A673 (cell line): ENCODE results near the gene PRSS53. TPM values are rescaled to one million over a fixed set of nuclear protein-coding genes. Genes with fewer than 3 reads are reported as not detected.
A peak's percentile ranks its signal among the peaks of the same experiment; 100 is the strongest.

ENCODE experiments used
- BruUV-seq: library from RNA; stranded (reverse); fragments of 400-500 nt; replicated peaks from 2 replicates; lab custom pipeline; 2021; lab: Mats Ljungman, UMichigan
- CTCF ChIA-PET: fragments of 300-600 bp; sonication (Branson Sonifier 250); formaldehyde crosslinking; loops from one replicate; lab custom pipeline; 2022; ENCODE audit warnings: antibody characterized with exemption; lab: Charles Lee
- POLR2A ChIA-PET: fragments of 300-600 bp; sonication (Branson Sonifier 250); formaldehyde crosslinking; loops from one replicate; lab custom pipeline; 2022; ENCODE audit warnings: antibody characterized with exemption; ENCODE audit not compliant: low non-redundant PET; lab: Charles Lee
- DNase-seq: peaks from one replicate; pipeline ENCODE4 v3.0.0-alpha.2; 2015; ENCODE audit warnings: low spot score
- H3K27ac ChIP-seq: fragments of 200-600 bp; sonication (generic); 2 replicates; pipeline ENCODE4 v1.5.1; 2016; ENCODE audit warnings: mixed run types, low read depth, mild to moderate bottlenecking, mixed read lengths, antibody characterized with exemption, low read length; ENCODE audit not compliant: poor library complexity, severe bottlenecking
- H3K27me3 ChIP-seq: fragments of 200-600 bp; sonication (generic); replicated peaks from 2 replicates; pipeline ENCODE4 v1.6.1; 2017; ENCODE audit warnings: mixed run types, low read depth, mild to moderate bottlenecking, mixed read lengths, antibody characterized with exemption, low read length; ENCODE audit not compliant: insufficient read depth, poor library complexity
- H3K36me3 ChIP-seq: fragments of 200-600 bp; sonication (generic); 2 replicates; pipeline ENCODE4 v1.6.1; 2016; ENCODE audit warnings: mixed run types, mild to moderate bottlenecking, mixed read lengths, antibody characterized with exemption, low read length; ENCODE audit not compliant: insufficient read depth, poor library complexity, severe bottlenecking
- H3K4me1 ChIP-seq: fragments of 200-600 bp; sonication (generic); 2 replicates; pipeline ENCODE4 v1.6.1; 2017; ENCODE audit warnings: mixed run types, mild to moderate bottlenecking, mixed read lengths, antibody characterized with exemption, low read length; ENCODE audit not compliant: insufficient read depth, poor library complexity, severe bottlenecking
- H3K4me3 ChIP-seq: fragments of 200-600 bp; sonication (generic); 2 replicates; pipeline ENCODE4 v1.5.1; 2016; ENCODE audit warnings: low read depth, mixed run types, mild to moderate bottlenecking, mixed read lengths, low read length; ENCODE audit not compliant: poor library complexity, severe bottlenecking
- H3K9me3 ChIP-seq: fragments of 200-600 bp; sonication (generic); 2 replicates; pipeline ENCODE4 v1.6.1; 2016; ENCODE audit warnings: mixed run types, low read depth, mild to moderate bottlenecking, mixed read lengths, antibody characterized with exemption, low read length; ENCODE audit not compliant: poor library complexity, severe bottlenecking
- EZH2 ChIP-seq: fragments of 200-600 bp; sonication (generic); IDR thresholded peaks from 2 replicates; pipeline ENCODE4 v1.6.1; 2017; ENCODE audit warnings: borderline replicate concordance, low read depth, mild to moderate bottlenecking, mixed read lengths, antibody characterized with exemption, low read length; ENCODE audit not compliant: poor library complexity, severe bottlenecking
- intact Hi-C: fragments of 100-400 bp; cut with micrococcal nuclease; formaldehyde crosslinking; loops from one replicate; pipeline ENCODE4 v1.10.0; 2022; ENCODE audit not compliant: unreplicated experiment
- total RNA-seq: library from RNA; stranded (reverse); gene quantifications from 2 replicates; pipeline ENCODE4 v1.2.3, GENCODE V29; 2021
- TF ChIP-seq, protein P1 (sequence below): fragments of 300-800, 200-600 bp; sonication (generic); conservative IDR thresholded peaks from 2 replicates; pipeline ENCODE4 v1.5.1; 2017; ENCODE audit warnings: low read depth, mild to moderate bottlenecking, antibody characterized with exemption, low read length, moderate library complexity, mixed read lengths

Gene PRSS53
- total RNA-seq, 1 experiment from 2014 or later = 3.1 TPM

DNA sequence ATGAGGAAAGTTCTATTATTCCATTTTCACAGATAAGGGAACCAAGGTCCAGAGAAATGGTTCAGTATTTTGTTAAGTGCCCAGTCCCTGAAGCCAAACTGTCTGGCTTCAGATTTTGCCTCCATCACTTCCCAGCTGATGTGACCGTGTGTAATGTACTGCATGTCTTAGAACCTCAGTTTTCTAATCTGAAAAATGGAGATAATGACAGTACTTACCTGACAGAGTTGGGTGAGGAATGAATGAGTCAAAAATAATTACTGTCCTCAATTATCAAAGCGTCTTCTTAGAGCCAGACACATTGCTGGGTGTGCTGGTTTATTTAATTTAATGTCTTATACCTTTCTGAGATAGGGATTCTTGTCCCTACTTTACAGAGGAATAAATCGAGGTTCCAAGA is 21.4 kb downstream of the PRSS53 start:
- no peaks in the 10 kb centered on the region for H3K9me3 ChIP-seq
- no TSS peak for BruUV-seq
- DNase-seq = no peak
- no peaks in the 10 kb centered on the region for H3K27me3 ChIP-seq
- CTCF ChIA-PET = no interaction called here
- H3K4me3 ChIP-seq = no peak overlapping the region
- intact Hi-C loops = no loop called here
- no peak for TF ChIP-seq EZH2
- TF ChIP-seq, protein P1, sequence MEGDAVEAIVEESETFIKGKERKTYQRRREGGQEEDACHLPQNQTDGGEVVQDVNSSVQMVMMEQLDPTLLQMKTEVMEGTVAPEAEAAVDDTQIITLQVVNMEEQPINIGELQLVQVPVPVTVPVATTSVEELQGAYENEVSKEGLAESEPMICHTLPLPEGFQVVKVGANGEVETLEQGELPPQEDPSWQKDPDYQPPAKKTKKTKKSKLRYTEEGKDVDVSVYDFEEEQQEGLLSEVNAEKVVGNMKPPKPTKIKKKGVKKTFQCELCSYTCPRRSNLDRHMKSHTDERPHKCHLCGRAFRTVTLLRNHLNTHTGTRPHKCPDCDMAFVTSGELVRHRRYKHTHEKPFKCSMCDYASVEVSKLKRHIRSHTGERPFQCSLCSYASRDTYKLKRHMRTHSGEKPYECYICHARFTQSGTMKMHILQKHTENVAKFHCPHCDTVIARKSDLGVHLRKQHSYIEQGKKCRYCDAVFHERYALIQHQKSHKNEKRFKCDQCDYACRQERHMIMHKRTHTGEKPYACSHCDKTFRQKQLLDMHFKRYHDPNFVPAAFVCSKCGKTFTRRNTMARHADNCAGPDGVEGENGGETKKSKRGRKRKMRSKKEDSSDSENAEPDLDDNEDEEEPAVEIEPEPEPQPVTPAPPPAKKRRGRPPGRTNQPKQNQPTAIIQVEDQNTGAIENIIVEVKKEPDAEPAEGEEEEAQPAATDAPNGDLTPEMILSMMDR = no peak
- POLR2A ChIA-PET = no interaction called here
- peaks cover 26% of the 10 kb centered on the region for H3K4me1 ChIP-seq
- H3K27ac ChIP-seq = no peak overlapping the region
- peaks cover 6% of the 10 kb centered on the region for H3K36me3 ChIP-seq

DNA sequence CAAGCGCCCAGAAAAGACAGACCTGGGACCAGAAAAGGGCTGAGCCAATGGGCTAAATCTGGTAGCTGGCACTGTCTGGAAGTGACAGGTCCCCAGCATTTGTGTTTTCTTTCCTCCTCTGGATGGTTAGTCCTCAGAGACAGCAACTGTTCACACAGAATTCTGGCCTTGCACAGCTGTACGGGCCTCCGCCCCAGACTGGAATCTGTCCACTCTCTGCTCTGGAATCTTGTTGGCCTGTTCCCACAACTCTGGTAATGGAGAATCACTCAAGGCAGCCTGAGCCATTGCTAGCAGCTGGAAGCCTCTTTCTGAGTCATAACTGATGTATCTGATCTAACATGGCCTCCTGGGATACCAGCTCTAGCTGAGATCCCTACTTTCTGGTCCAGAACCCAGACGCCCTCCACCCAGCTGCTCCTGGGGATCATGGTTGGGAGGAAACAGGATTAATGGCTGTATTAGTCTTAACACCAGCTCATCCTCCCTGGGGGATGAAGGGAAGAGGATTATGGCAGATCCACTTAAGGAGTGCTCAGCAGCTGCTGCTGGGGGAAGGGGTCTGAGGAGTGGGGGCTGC is 23.8 kb downstream of the PRSS53 start:
- intact Hi-C loops = no loop called here
- ChIA-PET CTCF (no interaction called here), POLR2A (no interaction called here)
- H3K4me1 ChIP-seq = peaks cover 14% of the 10 kb centered on the region
- no peak for TF ChIP-seq EZH2
- TF ChIP-seq, protein P1 = no peak
- DNase-seq = peak; percentile 91
- peak overlapping the region; percentile 85 for H3K27ac ChIP-seq
- H3K36me3 ChIP-seq = peaks cover 11% of the 10 kb centered on the region
- H3K9me3 ChIP-seq = no peaks in the 10 kb centered on the region
- no peaks in the 10 kb centered on the region for H3K27me3 ChIP-seq
- no TSS peak for BruUV-seq
- H3K4me3 ChIP-seq = no peak overlapping the region

DNA sequence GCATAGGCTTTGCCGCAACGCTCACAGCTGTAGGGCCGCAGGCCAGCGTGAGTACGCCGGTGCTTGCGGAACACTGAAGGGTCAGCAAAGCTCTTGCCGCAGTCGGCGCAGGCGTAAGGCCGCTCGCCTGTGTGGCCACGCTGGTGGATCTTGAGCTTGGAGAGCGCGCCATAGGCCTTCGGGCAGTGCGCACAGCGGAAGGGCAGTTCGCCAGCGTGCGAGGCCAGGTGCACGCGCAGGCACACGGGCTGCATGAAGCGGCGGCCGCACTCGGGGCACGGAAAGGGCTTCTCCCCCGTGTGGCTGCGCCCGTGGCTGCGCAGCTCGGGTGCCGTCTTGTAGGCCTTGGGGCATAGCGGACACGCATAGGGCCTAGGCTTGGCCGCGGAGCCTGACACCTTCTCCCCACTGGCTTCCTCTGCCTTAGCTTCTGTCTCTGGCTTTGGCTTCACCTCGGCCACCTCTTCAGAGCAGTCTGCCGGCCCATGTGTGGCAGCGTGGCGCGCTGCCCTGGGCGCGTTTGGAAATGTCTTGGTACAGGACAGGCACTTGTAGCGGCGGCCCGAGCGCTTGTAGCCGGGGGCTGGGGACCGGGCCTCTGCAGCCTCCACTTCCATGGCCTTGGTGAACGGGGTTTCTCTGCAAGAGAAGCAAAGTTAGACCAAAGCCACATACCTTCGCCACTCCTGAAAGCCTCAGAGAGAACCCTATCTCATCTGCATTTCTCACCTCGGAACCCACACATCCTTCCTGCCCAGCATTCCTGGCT is 24.7 kb downstream of the PRSS53 start:
- CTCF ChIA-PET = no interaction called here
- POLR2A ChIA-PET = no interaction called here
- no peaks in the 10 kb centered on the region for H3K9me3 ChIP-seq
- H3K27ac ChIP-seq = peak overlapping the region; percentile 85
- no TSS peak for BruUV-seq
- TF ChIP-seq EZH2 = no peak
- TF ChIP-seq, protein P1 = no peak
- intact Hi-C loops = no loop called here
- H3K27me3 ChIP-seq = no peaks in the 10 kb centered on the region
- H3K4me3 ChIP-seq = no peak overlapping the region
- H3K36me3 ChIP-seq = peaks cover 11% of the 10 kb centered on the region
- no peak for DNase-seq
- H3K4me1 ChIP-seq = peaks cover 14% of the 10 kb centered on the region
